Sigmoid colon (tissue), 7 donors: ENCODE results near the gene MAP3K2. TPM values are rescaled to one million over a fixed set of nuclear protein-coding genes. Genes with fewer than 3 reads are reported as not detected.

Source experiments
- DNase-seq: peaks from one replicate; pipeline ENCODE4 v3.0.0-alpha.2; 2019
- H3K27ac ChIP-seq, 4 donors: fragments of 200-600 bp; sonication (generic); one replicate each; pipeline ENCODE4 v1.5.1; 2016 to 2019; ENCODE audit warnings: mild to moderate bottlenecking in 1 of 4
- H3K27me3 ChIP-seq, 3 donors: fragments of 200-600 bp; sonication (generic); one replicate each; pipeline ENCODE4 v1.5.1; 2019; ENCODE audit warnings: mild to moderate bottlenecking in 1 of 3
- H3K36me3 ChIP-seq, 4 donors: fragments of 200-600 bp; sonication (generic); one replicate each; pipeline ENCODE4 v1.5.1; 2016 to 2019
- H3K4me1 ChIP-seq, 4 donors: fragments of 200-600 bp; sonication (generic); one replicate each; pipeline ENCODE4 v1.5.1; 2017 to 2019
- H3K4me3 ChIP-seq, 4 donors: fragments of 200-600 bp; sonication (generic); one replicate each; pipeline ENCODE4 v1.5.1; 2017 to 2019; ENCODE audit warnings: mild to moderate bottlenecking in 2 of 4, moderate library complexity in 1 of 4
- H3K9me3 ChIP-seq, 4 donors: fragments of 200-600 bp in 3 of 4; sonication (generic) in 3 of 4; one replicate each; pipeline versions ENCODE4 v1.5.1 to v1.6.1; 2013 to 2019
- EP300 ChIP-seq, 4 donors: sonication (generic); formaldehyde crosslinking; IDR thresholded peaks; one replicate each; pipeline ENCODE4 v1.6.1; 2017; ENCODE audit warnings: antibody characterized with exemption in 4 of 4
- POLR2A ChIP-seq, 2 donors: fragments of 450-650 bp; IDR thresholded peaks; one replicate each; pipeline ENCODE4 v1.6.1; 2016; ENCODE audit warnings: antibody characterized with exemption in 2 of 2, mild to moderate bottlenecking in 2 of 2, moderate library complexity in 2 of 2
- POLR2AphosphoS5 ChIP-seq, 4 donors: sonication (generic); formaldehyde crosslinking; IDR thresholded peaks; one replicate each; pipeline ENCODE4 v1.6.1; 2017; ENCODE audit warnings: antibody characterized with exemption in 4 of 4
- WGBS, 2 donors: extraction: QIAGEN DNeasy Blood & Tissue Kit; methylation state at CpG; one replicate each; pipeline ENCODE4 v1.1.7; 2013; 5-methylcytosine and 5-hydroxymethylcytosine counted together
- intact Hi-C: fragments of 100-400 bp; cut with DNase I; formaldehyde crosslinking; loops from one replicate; pipeline ENCODE4 v1.15.1; 2023
- polyA plus RNA-seq, 3 donors: library from polyadenylated mRNA; stranded (reverse); fragments of 200-250 nt; gene quantifications; one replicate each; pipeline ENCODE4 v1.2.3, GENCODE V29; 2013
- small RNA-seq, 3 donors: library from RNA; depleted of rRNA; stranded (forward); fragments of <200 nt; gene quantifications; one replicate each; pipeline ENCODE3, GENCODE V24; 2016
- total RNA-seq, 4 donors: library from RNA; depleted of rRNA; stranded (reverse); fragments of >200 nt; gene quantifications; one replicate each; pipeline ENCODE4 v1.1.0, GENCODE V29; 2016
- TF ChIP-seq, protein P1 (sequence below), 4 experiments: fragments of 450-650 bp in 3 of 4; fragments of 200-600 bp in 1 of 4; IDR thresholded peaks; one replicate each; pipeline ENCODE4 v1.5.1; 2016 to 2019; ENCODE audit warnings: antibody characterized with exemption in 4 of 4, mild to moderate bottlenecking in 3 of 4, moderate library complexity in 2 of 4
- donor health status: healthy with polysubstance abuse.
- donor health status: Bipolar disorder and iron deficiency.
- donor health status: healthy.

MAP3K2 gene
- total and polyA plus RNA-seq, 7 donors: 9.0 to 52.2 (median 39.9) TPM

- no peak overlapping the region for H3K4me3 ChIP-seq
- 97 to 98% methylated on average over 6 of the region's 6 CpGs for WGBS, 2 donors
- peaks cover 6 to 47% (median 28%) of the 10 kb centered on the region in 4 donors for H3K36me3 ChIP-seq
- no peak for TF ChIP-seq POLR2A (IDR thresholded peaks at IDR 0.05)
- no peak for TF ChIP-seq POLR2AphosphoS5 (IDR thresholded peaks at IDR 0.05)
- no peak for TF ChIP-seq EP300 (IDR thresholded peaks at IDR 0.05)
- TF ChIP-seq, protein P1, sequence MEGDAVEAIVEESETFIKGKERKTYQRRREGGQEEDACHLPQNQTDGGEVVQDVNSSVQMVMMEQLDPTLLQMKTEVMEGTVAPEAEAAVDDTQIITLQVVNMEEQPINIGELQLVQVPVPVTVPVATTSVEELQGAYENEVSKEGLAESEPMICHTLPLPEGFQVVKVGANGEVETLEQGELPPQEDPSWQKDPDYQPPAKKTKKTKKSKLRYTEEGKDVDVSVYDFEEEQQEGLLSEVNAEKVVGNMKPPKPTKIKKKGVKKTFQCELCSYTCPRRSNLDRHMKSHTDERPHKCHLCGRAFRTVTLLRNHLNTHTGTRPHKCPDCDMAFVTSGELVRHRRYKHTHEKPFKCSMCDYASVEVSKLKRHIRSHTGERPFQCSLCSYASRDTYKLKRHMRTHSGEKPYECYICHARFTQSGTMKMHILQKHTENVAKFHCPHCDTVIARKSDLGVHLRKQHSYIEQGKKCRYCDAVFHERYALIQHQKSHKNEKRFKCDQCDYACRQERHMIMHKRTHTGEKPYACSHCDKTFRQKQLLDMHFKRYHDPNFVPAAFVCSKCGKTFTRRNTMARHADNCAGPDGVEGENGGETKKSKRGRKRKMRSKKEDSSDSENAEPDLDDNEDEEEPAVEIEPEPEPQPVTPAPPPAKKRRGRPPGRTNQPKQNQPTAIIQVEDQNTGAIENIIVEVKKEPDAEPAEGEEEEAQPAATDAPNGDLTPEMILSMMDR (IDR thresholded peaks at IDR 0.05): no peak
- H3K4me1 ChIP-seq: no peaks in the 10 kb centered on the region
- intact Hi-C loops: no loop called here
- no peaks in the 10 kb centered on the region for H3K27me3 ChIP-seq
- peak overlapping the region in 2 of 4 donors; percentile 2 to 39 for H3K27ac ChIP-seq
- H3K9me3 ChIP-seq: no peaks in the 10 kb centered on the region
- no peak for DNase-seq
Observed at GRCh38 chr2:127255721-127256120, 132.1 kb downstream of the MAP3K2 start.

- Histone ChIP-seq H3K9me3 (no peaks in the 10 kb centered on the region), H3K36me3 (peaks cover 3 to 41% (median 23%) of the 10 kb centered on the region in 4 donors), H3K27ac (no peak overlapping the region), H3K4me3 (no peak overlapping the region), H3K4me1 (no peaks in the 10 kb centered on the region), H3K27me3 (no peaks in the 10 kb centered on the region)
- 82 to 83% methylated on average over 2 of the region's 2 CpGs for WGBS, 2 donors
- DNase-seq: no peak
- intact Hi-C loops: no loop called here
- TF ChIP-seq POLR2A (IDR thresholded peaks at IDR 0.05): no peak
- no peak for TF ChIP-seq EP300 (IDR thresholded peaks at IDR 0.05)
- TF ChIP-seq POLR2AphosphoS5 (IDR thresholded peaks at IDR 0.05): no peak
- TF ChIP-seq, protein P1 (IDR thresholded peaks at IDR 0.05): no peak
Observed at GRCh38 chr2:127255146-127255545, 132.6 kb downstream of the MAP3K2 start.

DNA sequence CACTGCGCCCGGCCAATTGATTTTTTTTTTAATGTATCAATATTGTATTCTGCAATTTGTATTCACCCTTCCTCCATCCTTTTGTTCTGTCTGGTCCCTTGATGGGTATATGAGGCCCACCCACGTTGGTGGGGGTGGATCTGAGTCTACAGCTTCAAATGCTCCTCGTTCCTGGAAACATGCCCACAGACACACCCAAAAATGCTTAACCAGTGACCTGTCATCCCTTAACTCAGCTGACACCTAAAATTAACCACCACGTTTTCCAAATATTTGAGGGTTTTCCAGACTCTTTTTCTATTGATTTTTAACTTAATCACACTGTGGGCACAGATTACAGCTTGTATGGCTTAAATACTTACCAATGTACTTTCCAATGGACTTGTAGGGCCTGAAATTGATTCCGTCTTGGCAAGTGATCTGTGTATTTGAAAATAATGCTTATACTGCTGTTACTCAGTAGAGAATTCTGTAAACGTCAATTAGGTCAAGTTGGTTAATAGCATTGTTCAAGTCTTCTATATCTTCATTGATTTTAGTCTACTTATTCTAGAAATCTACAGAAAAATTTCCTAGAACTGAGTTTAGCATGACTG, 133.3 kb downstream of the MAP3K2 start:
- no peak for TF ChIP-seq EP300 (IDR thresholded peaks at IDR 0.05)
- no peak for TF ChIP-seq POLR2A (IDR thresholded peaks at IDR 0.05)
- TF ChIP-seq, protein P1 (IDR thresholded peaks at IDR 0.05): no peak
- TF ChIP-seq POLR2AphosphoS5 (IDR thresholded peaks at IDR 0.05): no peak

More for the DNA sequence above, 133.3 kb downstream of the MAP3K2 start:
- no peaks in the 10 kb centered on the region for H3K27me3 ChIP-seq
- H3K4me3 ChIP-seq: no peak overlapping the region
- H3K9me3 ChIP-seq: no peaks in the 10 kb centered on the region
- no peaks in the 10 kb centered on the region for H3K4me1 ChIP-seq
- 64 to 83% methylated on average over 7 of the region's 7 CpGs for WGBS, 2 donors
- H3K27ac ChIP-seq: no peak overlapping the region
- intact Hi-C loops: no loop called here
- DNase-seq: no peak
- H3K36me3 ChIP-seq: peaks cover 0 to 34% (median 17%) of the 10 kb centered on the region in 4 donors

Small RNA genes within 50 kb of the gene (small RNA-seq; reads per million reads assigned to genes)
- gene MIR4783 (0 reads per million in 3 donors), gene RNU6-1147P (0 reads per million in 3 donors)

Other genes with a start within 250 kb of the MAP3K2 start
- under 1 TPM; 0.27 to 0.83 (median 0.52) TPM for gene CYP27C1, start 167.7 kb downstream of the MAP3K2 start, total RNA-seq
- under 1 TPM in 2 of 3 donors, not detected in 1; 0.55 to 0.60 TPM for gene CYP27C1, start 167.7 kb downstream of the MAP3K2 start, polyA plus RNA-seq
- 10 to 100 TPM; 31.7 to 44.8 (median 39.1) TPM for gene ERCC3, start 93.8 kb downstream of the MAP3K2 start, total RNA-seq
- gene ERCC3, start 93.8 kb downstream of the MAP3K2 start, polyA plus RNA-seq: 10 to 100 TPM; 15.6 to 26.3 (median 18.5) TPM
- gene PROC, start 30.5 kb upstream of the MAP3K2 start, total RNA-seq: not detected
- gene PROC, start 30.5 kb upstream of the MAP3K2 start, polyA plus RNA-seq: 1 to 10 TPM; 1.4 to 7.8 (median 1.8) TPM
- gene IWS1, start 138.5 kb upstream of the MAP3K2 start, total RNA-seq: 10 to 100 TPM; 28.1 to 47.9 (median 30.7) TPM
- 10 to 100 TPM; 28.8 to 32.6 (median 31.2) TPM for gene IWS1, start 138.5 kb upstream of the MAP3K2 start, polyA plus RNA-seq
- 1 to 10 TPM in 2 of 4 donors, under 1 TPM in 1, not detected in 1; 0.54 to 3.0 (median 1.4) TPM for gene MYO7B, start 147.7 kb upstream of the MAP3K2 start, total RNA-seq
- 100 to 1,000 TPM in 1 of 3 donors, 10 to 100 TPM in 2; 57.6 to 128 (median 67.9) TPM for gene MYO7B, start 147.7 kb upstream of the MAP3K2 start, polyA plus RNA-seq